ENCODE data around the gene STK32B. TPM values are rescaled to one million over a fixed set of nuclear protein-coding genes. Genes with fewer than 3 reads are reported as not detected.

The STK32B gene
- total RNA-seq, 1 donor: 5.3 TPM

GRCh38 chr4:5456296-5456845 is 405.1 kb downstream of the STK32B start:
- H3K4me3 ChIP-seq (ENCODE audit: low read depth, low read length): no peak overlapping the region
- DNase-seq (ENCODE audit: low read depth): no peak
- TF ChIP-seq CTCF (IDR thresholded peaks at IDR 0.05; ENCODE audit: insufficient read depth, low read length): no peak

- DNase-seq (ENCODE audit: low read depth): no peak
- no peak for TF ChIP-seq CTCF (IDR thresholded peaks at IDR 0.05; ENCODE audit: insufficient read depth, low read length)
- no peak overlapping the region for H3K4me3 ChIP-seq (ENCODE audit: low read depth, low read length)
These were observed 407.4 kb downstream of the STK32B start for GRCh38 chr4:5458676-5459075.

- H3K4me3 ChIP-seq (ENCODE audit: low read depth, low read length): no peak overlapping the region
- TF ChIP-seq CTCF (IDR thresholded peaks at IDR 0.05; ENCODE audit: insufficient read depth, low read length): no peak
- DNase-seq (ENCODE audit: low read depth): no peak
These were observed 408.0 kb downstream of the STK32B start for GRCh38 chr4:5459236-5459635.

GRCh38 chr4:5460106-5460801 is 409.0 kb downstream of the STK32B start:
- TF ChIP-seq CTCF (IDR thresholded peaks at IDR 0.05; ENCODE audit: insufficient read depth, low read length): peak; percentile 53
- peak; percentile 19 for DNase-seq (ENCODE audit: low read depth)
- no peak overlapping the region for H3K4me3 ChIP-seq (ENCODE audit: low read depth, low read length)

- DNase-seq (ENCODE audit: low read depth): no peak
- TF ChIP-seq CTCF (IDR thresholded peaks at IDR 0.05; ENCODE audit: insufficient read depth, low read length): no peak
- H3K4me3 ChIP-seq (ENCODE audit: low read depth, low read length): no peak overlapping the region
These were observed 410.2 kb downstream of the STK32B start for GRCh38 chr4:5461477-5461876.

- H3K4me3 ChIP-seq (ENCODE audit: low read depth, low read length): no peak overlapping the region
- TF ChIP-seq CTCF (IDR thresholded peaks at IDR 0.05; ENCODE audit: insufficient read depth, low read length): no peak
- DNase-seq (ENCODE audit: low read depth): no peak
These were observed 411.1 kb downstream of the STK32B start for GRCh38 chr4:5462254-5462835.

All from fibroblast of the aortic adventitia (primary cell).